Astrocyte (in vitro differentiated cells and primary cell): ENCODE measurements around the gene IL17RE. TPM values are rescaled to one million over a fixed set of nuclear protein-coding genes. Genes with fewer than 3 reads are reported as not detected.

ENCODE experiments used
- DNase-seq: peaks from one replicate; pipeline ENCODE4 v3.0.0-alpha.2; 2010; ENCODE audit warnings: low read depth
- FAIRE-seq: peaks from 2 replicates; lab custom pipeline; 2011; peaks lifted over from hg19 to GRCh38; lab: Jason Lieb, UNC
- H2AFZ ChIP-seq: 2 replicates; pipeline ENCODE4 v1.6.0; 2012; ENCODE audit warnings: low read depth, low read length, inconsistent platforms
- H3K27ac ChIP-seq: 2 replicates; pipeline ENCODE4 v1.5.1; 2011; ENCODE audit warnings: low read depth, low read length, inconsistent platforms
- H3K27me3 ChIP-seq: 2 replicates; pipeline ENCODE4 v1.6.0; 2011; ENCODE audit warnings: low read length, inconsistent platforms; ENCODE audit not compliant: insufficient read depth
- H3K36me3 ChIP-seq: 2 replicates; pipeline ENCODE4 v1.5.1; 2011; ENCODE audit warnings: low read length, inconsistent platforms; ENCODE audit not compliant: insufficient read depth
- H3K4me1 ChIP-seq: 2 replicates; pipeline ENCODE4 v1.5.1; 2011; ENCODE audit warnings: low read length, inconsistent platforms; ENCODE audit not compliant: insufficient read depth
- H3K4me2 ChIP-seq: 2 replicates; pipeline ENCODE4 v1.6.0; 2012; ENCODE audit warnings: low read length, inconsistent platforms
- H3K4me3 ChIP-seq: 2 replicates; pipeline ENCODE4 v1.5.1; 2011; ENCODE audit warnings: low read depth, mild to moderate bottlenecking, low read length, inconsistent platforms; ENCODE audit not compliant: insufficient read depth
- H3K79me2 ChIP-seq: 2 replicates; pipeline ENCODE4 v1.6.0; 2012; ENCODE audit warnings: mild to moderate bottlenecking, low read length, inconsistent platforms; ENCODE audit not compliant: insufficient read depth
- H3K9ac ChIP-seq: 2 replicates; pipeline ENCODE4 v1.6.0; 2012; ENCODE audit warnings: mild to moderate bottlenecking, low read length, inconsistent platforms
- H3K9me3 ChIP-seq: 2 replicates; pipeline ENCODE4 v1.5.1; 2012; ENCODE audit warnings: low read depth, mild to moderate bottlenecking, low read length, inconsistent platforms; ENCODE audit not compliant: insufficient read depth
- H4K20me1 ChIP-seq: 2 replicates; pipeline ENCODE4 v1.6.0; 2012; ENCODE audit warnings: low read length, inconsistent platforms; ENCODE audit not compliant: insufficient read depth
- H3K27ac Mint-ChIP-seq: one replicate; pipeline ENCODE4 v1.8.0; 2021; ENCODE audit warnings: mild to moderate bottlenecking, mixed read lengths; ENCODE audit not compliant: unreplicated experiment
- H3K27me3 Mint-ChIP-seq: one replicate; pipeline ENCODE4 v1.8.0; 2021; ENCODE audit warnings: low read depth, mixed read lengths; ENCODE audit not compliant: unreplicated experiment
- H3K36me3 Mint-ChIP-seq: one replicate; pipeline ENCODE4 v1.8.0; 2021; ENCODE audit warnings: low read depth, mixed read lengths; ENCODE audit not compliant: unreplicated experiment
- H3K4me1 Mint-ChIP-seq: one replicate; pipeline ENCODE4 v1.8.0; 2021; ENCODE audit warnings: low read depth, mixed read lengths; ENCODE audit not compliant: unreplicated experiment
- H3K4me3 Mint-ChIP-seq: one replicate; pipeline ENCODE4 v1.8.0; 2021; ENCODE audit warnings: mild to moderate bottlenecking, moderate library complexity, mixed read lengths; ENCODE audit not compliant: unreplicated experiment
- H3K9me3 Mint-ChIP-seq: one replicate; pipeline ENCODE4 v1.8.0; 2021; ENCODE audit warnings: mild to moderate bottlenecking, mixed read lengths; ENCODE audit not compliant: unreplicated experiment
- CTCF ChIP-seq: IDR thresholded peaks from 2 replicates; pipeline ENCODE4 v1.5.1; 2011; ENCODE audit warnings: low read depth, mild to moderate bottlenecking, inconsistent platforms, low read length, moderate library complexity; ENCODE audit not compliant: insufficient read depth
- EZH2 ChIP-seq: IDR thresholded peaks from 2 replicates; pipeline ENCODE4 v1.6.1; 2012; ENCODE audit warnings: mild to moderate bottlenecking, low read length, inconsistent platforms; ENCODE audit not compliant: insufficient read depth
- total RNA-seq: library from RNA; stranded (reverse); gene quantifications from 2 replicates; pipeline ENCODE4 v1.2.1, GENCODE V29; 2021

IL17RE gene
- total RNA-seq, 1 donor from 2014 or later = 4.6 TPM

- no peak for FAIRE-seq
Observed at GRCh38 chr3:9878700-9879099, 23.9 kb upstream of the IL17RE start.

GRCh38 chr3:9879830-9880549 is 22.7 kb upstream of the IL17RE start, which contains the start of gene CIDEC:
TSS of gene CIDEC (minus strand) at chr3:9880253. CDS start at chr3:9878486, 1,767 bp downstream.
- H3K27ac Mint-ChIP-seq = no peak within 1 kb of the TSS
- Histone ChIP-seq H3K27me3 (no peaks in the 10 kb centered on the region), H3K4me3 (no peak within 1 kb of the TSS), H3K27ac (no peak within 1 kb of the TSS), H2AFZ (no peak within 1 kb of the TSS), H3K4me2 (no peak within 1 kb of the TSS), H3K4me1 (peaks cover 10% of the 10 kb centered on the region), H3K36me3 (no peaks in the 10 kb centered on the region), H4K20me1 (no peaks in the 10 kb centered on the region), H3K9ac (no peak within 1 kb of the TSS), H3K9me3 (no peaks in the 10 kb centered on the region), H3K79me2 (no peaks in the 10 kb centered on the region)
- H3K36me3 Mint-ChIP-seq = no peaks in the 10 kb centered on the region
- peaks cover 5% of the 10 kb centered on the region for H3K27me3 Mint-ChIP-seq
- H3K4me3 Mint-ChIP-seq = no peak within 1 kb of the TSS
- H3K4me1 Mint-ChIP-seq = peaks cover 7% of the 10 kb centered on the region
- DNase-seq (no peak), FAIRE-seq (no peak)
- no peaks in the 10 kb centered on the region for H3K9me3 Mint-ChIP-seq
- TF ChIP-seq EZH2 = no peak
- no peak for TF ChIP-seq CTCF

More at GRCh38 chr3:9878700-9879099, 23.9 kb upstream of the IL17RE start:
- H3K4me2 ChIP-seq = no peak overlapping the region
- no peaks in the 10 kb centered on the region for H3K36me3 Mint-ChIP-seq
- no peaks in the 10 kb centered on the region for H3K9me3 Mint-ChIP-seq
- no peaks in the 10 kb centered on the region for H3K27me3 ChIP-seq
- H3K9me3 ChIP-seq = no peaks in the 10 kb centered on the region
- no peaks in the 10 kb centered on the region for H3K4me1 ChIP-seq
- H4K20me1 ChIP-seq = no peaks in the 10 kb centered on the region
- no peak overlapping the region for H3K4me3 Mint-ChIP-seq
- H3K27ac ChIP-seq = no peak overlapping the region
- peaks cover 5% of the 10 kb centered on the region for H3K27me3 Mint-ChIP-seq
- H3K4me3 ChIP-seq = no peak overlapping the region
- no peak overlapping the region for H2AFZ ChIP-seq
- TF ChIP-seq EZH2 (no peak), CTCF (no peak)
- no peaks in the 10 kb centered on the region for H3K79me2 ChIP-seq
- no peaks in the 10 kb centered on the region for H3K36me3 ChIP-seq
- no peak overlapping the region for H3K27ac Mint-ChIP-seq
- H3K4me1 Mint-ChIP-seq = no peaks in the 10 kb centered on the region
- no peak for DNase-seq
- no peak overlapping the region for H3K9ac ChIP-seq

GRCh38 chr3:9881441-9881840 is 21.2 kb upstream of the IL17RE start:
- H4K20me1 ChIP-seq = no peaks in the 10 kb centered on the region
- Mint-ChIP-seq H3K4me3 (no peak overlapping the region), H3K27me3 (peaks cover 5% of the 10 kb centered on the region), H3K4me1 (peaks cover 10% of the 10 kb centered on the region), H3K36me3 (no peaks in the 10 kb centered on the region), H3K27ac (no peak overlapping the region), H3K9me3 (no peaks in the 10 kb centered on the region)
- no peak overlapping the region for H2AFZ ChIP-seq
- no peak overlapping the region for H3K9ac ChIP-seq
- peaks cover 10% of the 10 kb centered on the region for H3K4me1 ChIP-seq
- DNase-seq = no peak
- H3K4me3 ChIP-seq = no peak overlapping the region
- no peaks in the 10 kb centered on the region for H3K27me3 ChIP-seq
- H3K4me2 ChIP-seq = no peak overlapping the region
- no peaks in the 10 kb centered on the region for H3K9me3 ChIP-seq
- FAIRE-seq = no peak
- no peaks in the 10 kb centered on the region for H3K36me3 ChIP-seq
- H3K27ac ChIP-seq = no peak overlapping the region
- H3K79me2 ChIP-seq = no peaks in the 10 kb centered on the region
- TF ChIP-seq CTCF = no peak
- no peak for TF ChIP-seq EZH2
